PC-3 (cell line): ENCODE measurements around the gene SLC15A4. TPM values are rescaled to one million over a fixed set of nuclear protein-coding genes. Genes with fewer than 3 reads are reported as not detected.

ENCODE experiments used
- ATAC-seq: fragments of 200-7000 bp; cut with Tn5 transposase; 2 replicates; pipeline ENCODE4 v1.9.1; 2020; ENCODE audit warnings: mild to moderate bottlenecking, moderate library complexity
- BruUV-seq: library from RNA; stranded (reverse); fragments of 400-500 nt; replicated peaks from 2 replicates; lab custom pipeline; 2021; lab: Mats Ljungman, UMichigan
- CTCF ChIA-PET: fragments of 300-600 bp; sonication (Branson Sonifier 250); formaldehyde crosslinking; loops from one replicate; lab custom pipeline; 2022; ENCODE audit warnings: antibody characterized with exemption; lab: Charles Lee
- POLR2A ChIA-PET: fragments of 300-600 bp; sonication (Branson Sonifier 250); formaldehyde crosslinking; loops from one replicate; lab custom pipeline; 2022; ENCODE audit warnings: antibody characterized with exemption; ENCODE audit not compliant: unreplicated experiment; lab: Charles Lee
- DNase-seq: peaks from one replicate; pipeline ENCODE4 v3.0.0-alpha.2; 2015
- H2AFZ ChIP-seq: fragments of 300-600 bp; sonication (generic); 2 replicates; pipeline ENCODE4 v1.6.0; 2016; ENCODE audit warnings: antibody characterized with exemption, low read length
- H3F3A ChIP-seq: fragments of 300-600 bp; sonication (generic); one replicate; pipeline ENCODE4 v1.6.0; 2017; ENCODE audit warnings: antibody characterized with exemption, low read length, control low read depth, mild to moderate bottlenecking; ENCODE audit not compliant: unreplicated experiment
- H3K27ac ChIP-seq: fragments of 300-600 bp; sonication (generic); 2 replicates; pipeline ENCODE4 v1.5.1; 2016; ENCODE audit warnings: mild to moderate bottlenecking, low read length
- H3K27me3 ChIP-seq: fragments of 300-600 bp; sonication (generic); 2 replicates; pipeline ENCODE4 v1.6.1; 2016; ENCODE audit warnings: low read length, mixed read lengths
- H3K36me3 ChIP-seq: fragments of 300-600 bp; sonication (generic); 2 replicates; pipeline ENCODE4 v1.6.1; 2016; ENCODE audit warnings: low read depth, mixed run types, low read length, mixed read lengths
- H3K4me1 ChIP-seq: fragments of 300-600 bp; sonication (generic); 2 replicates; pipeline ENCODE4 v1.5.1; 2016; ENCODE audit warnings: low read length; ENCODE audit not compliant: insufficient read depth
- H3K4me2 ChIP-seq: fragments of 300-600 bp; sonication (generic); 2 replicates; pipeline ENCODE4 v1.6.0; 2016; ENCODE audit warnings: low read length
- H3K4me3 ChIP-seq: fragments of 300-600 bp; sonication (generic); 2 replicates; pipeline ENCODE4 v1.5.1; 2016; ENCODE audit warnings: mild to moderate bottlenecking, low read length, mixed read lengths
- H3K79me2 ChIP-seq: fragments of 300-600 bp; sonication (generic); 2 replicates; pipeline ENCODE4 v1.6.1; 2017; ENCODE audit warnings: low read length, mixed read lengths
- H3K9ac ChIP-seq: fragments of 300-600 bp; sonication (generic); 2 replicates; pipeline ENCODE4 v1.6.0; 2016; ENCODE audit warnings: mild to moderate bottlenecking, low read length
- H3K9me2 ChIP-seq: fragments of 300-600 bp; sonication (generic); replicated peaks from 2 replicates; pipeline ENCODE4 v1.6.1; 2016; ENCODE audit warnings: mixed run types, low read length, mixed read lengths
- H3K9me3 ChIP-seq: fragments of 300-600 bp; sonication (generic); 2 replicates; pipeline ENCODE4 v1.6.1; 2016; ENCODE audit warnings: low read length, mixed read lengths
- H4K20me1 ChIP-seq: fragments of 300-600 bp; sonication (generic); 2 replicates; pipeline ENCODE4 v1.6.1; 2016; ENCODE audit warnings: low read length, mixed read lengths
- EZH2 ChIP-seq: fragments of 300-600 bp; sonication (generic); IDR thresholded peaks from one replicate; pipeline ENCODE4 v1.6.1; 2017; ENCODE audit warnings: antibody characterized with exemption, mild to moderate bottlenecking, low read length; ENCODE audit not compliant: unreplicated experiment
- EZH2phosphoT487 ChIP-seq: fragments of 300-600 bp; sonication (generic); IDR thresholded peaks from 2 replicates; pipeline ENCODE4 v1.6.1; 2018; ENCODE audit warnings: mild to moderate bottlenecking, antibody characterized with exemption, low read length, borderline replicate concordance
- intact Hi-C: fragments of 100-400 bp; cut with micrococcal nuclease; formaldehyde crosslinking; loops from 2 replicates; pipeline ENCODE4 v1.9.0; 2023
- total RNA-seq: library from RNA; depleted of rRNA; stranded (reverse); fragments of >200 nt; gene quantifications from 2 replicates; pipeline ENCODE4 v1.2.3, GENCODE V29; 2014
- TF ChIP-seq, protein P1 (sequence below): fragments of 300-600 bp; sonication (generic); conservative IDR thresholded peaks from 2 replicates; pipeline ENCODE4 v1.5.1; 2017; ENCODE audit warnings: antibody characterized with exemption, low read depth, mild to moderate bottlenecking, low read length

Gene SLC15A4
- total RNA-seq, 1 experiment from 2014 or later: 20.8 TPM

DNA sequence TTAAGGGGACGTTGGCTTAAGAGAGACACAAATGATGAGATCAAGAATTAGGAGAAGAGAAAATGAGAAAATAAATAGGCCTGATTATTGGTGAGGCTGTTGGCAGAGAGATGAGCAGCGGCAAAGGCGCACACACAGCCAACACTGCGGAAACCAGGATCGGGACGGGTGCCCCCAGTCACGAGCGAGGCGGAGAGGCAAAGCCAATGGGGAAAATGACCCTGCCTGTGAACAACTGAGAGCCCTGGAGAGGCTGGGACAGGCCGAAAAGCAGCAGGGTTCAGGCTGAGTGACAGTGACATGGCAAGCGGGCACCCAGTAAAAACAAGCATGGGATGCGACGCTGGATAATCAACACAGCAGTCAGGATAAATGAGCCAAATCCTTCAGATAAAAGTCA, 21.0 kb downstream of the SLC15A4 start:
- Histone ChIP-seq H3K9ac (no peak overlapping the region), H2AFZ (no peak overlapping the region), H3K4me3 (no peak overlapping the region), H3K4me1 (peaks cover 36% of the 10 kb centered on the region), H3K27ac (peak overlapping the region; percentile 69), H3K9me2 (no peaks in the 10 kb centered on the region), H3K4me2 (peak overlapping the region; percentile 68; the same call in 1 of the 2 replicates), H3K9me3 (no peaks in the 10 kb centered on the region), H3K79me2 (peaks cover 30% of the 10 kb centered on the region), H4K20me1 (peaks cover 19% of the 10 kb centered on the region), H3K36me3 (peaks cover 55% of the 10 kb centered on the region), H3F3A (peaks cover 3% of the 10 kb centered on the region), H3K27me3 (no peaks in the 10 kb centered on the region)
- ChIA-PET CTCF (no interaction called here), POLR2A (no interaction called here)
- ATAC-seq (no peak), DNase-seq (no peak)
- no TSS peak for BruUV-seq
- TF ChIP-seq EZH2phosphoT487: no peak
- TF ChIP-seq, protein P1, sequence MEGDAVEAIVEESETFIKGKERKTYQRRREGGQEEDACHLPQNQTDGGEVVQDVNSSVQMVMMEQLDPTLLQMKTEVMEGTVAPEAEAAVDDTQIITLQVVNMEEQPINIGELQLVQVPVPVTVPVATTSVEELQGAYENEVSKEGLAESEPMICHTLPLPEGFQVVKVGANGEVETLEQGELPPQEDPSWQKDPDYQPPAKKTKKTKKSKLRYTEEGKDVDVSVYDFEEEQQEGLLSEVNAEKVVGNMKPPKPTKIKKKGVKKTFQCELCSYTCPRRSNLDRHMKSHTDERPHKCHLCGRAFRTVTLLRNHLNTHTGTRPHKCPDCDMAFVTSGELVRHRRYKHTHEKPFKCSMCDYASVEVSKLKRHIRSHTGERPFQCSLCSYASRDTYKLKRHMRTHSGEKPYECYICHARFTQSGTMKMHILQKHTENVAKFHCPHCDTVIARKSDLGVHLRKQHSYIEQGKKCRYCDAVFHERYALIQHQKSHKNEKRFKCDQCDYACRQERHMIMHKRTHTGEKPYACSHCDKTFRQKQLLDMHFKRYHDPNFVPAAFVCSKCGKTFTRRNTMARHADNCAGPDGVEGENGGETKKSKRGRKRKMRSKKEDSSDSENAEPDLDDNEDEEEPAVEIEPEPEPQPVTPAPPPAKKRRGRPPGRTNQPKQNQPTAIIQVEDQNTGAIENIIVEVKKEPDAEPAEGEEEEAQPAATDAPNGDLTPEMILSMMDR: no peak
- TF ChIP-seq EZH2: no peak
- intact Hi-C loops: loop anchor here (2.0 kb wide), 1 partner anchor 14 kb away; no protein-coding TSS in a partner anchor

DNA sequence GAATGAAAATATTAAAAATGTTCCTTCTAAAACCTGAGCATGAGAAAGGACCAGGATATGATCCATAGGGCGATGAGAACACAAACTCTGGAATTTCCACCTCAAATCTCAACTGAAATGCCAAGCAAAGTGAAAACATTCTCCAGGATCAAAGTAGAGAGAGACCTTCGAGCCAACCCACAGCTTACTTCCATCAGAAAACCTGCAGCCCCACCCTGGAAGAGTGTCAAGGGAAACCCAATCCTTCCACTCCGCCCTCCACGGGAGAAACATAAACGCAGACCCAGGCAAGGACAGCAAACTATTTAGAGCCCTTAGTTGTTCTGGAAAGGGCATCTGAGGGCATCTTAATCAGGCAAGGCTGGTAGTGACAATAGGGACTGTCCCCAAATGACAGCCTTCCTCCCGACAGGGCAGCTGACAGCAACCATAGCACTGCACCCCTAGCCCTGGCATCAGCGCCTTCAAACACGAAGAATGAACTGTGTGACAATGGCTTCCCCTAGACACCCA, 21.8 kb downstream of the SLC15A4 start:
- BruUV-seq: TSS peak; percentile 35
- H2AFZ ChIP-seq: no peak overlapping the region
- CTCF ChIA-PET: no interaction called here
- POLR2A ChIA-PET: no interaction called here
- DNase-seq (peak; percentile 70), ATAC-seq (peak; percentile 65)
- peaks cover 19% of the 10 kb centered on the region for H4K20me1 ChIP-seq
- peaks cover 3% of the 10 kb centered on the region for H3F3A ChIP-seq
- peaks cover 30% of the 10 kb centered on the region for H3K79me2 ChIP-seq
- H3K4me1 ChIP-seq: peaks cover 44% of the 10 kb centered on the region
- TF ChIP-seq EZH2 (no peak), EZH2phosphoT487 (no peak)
- TF ChIP-seq, protein P1: no peak
- peak overlapping the region; percentile 69 for H3K27ac ChIP-seq
- H3K4me2 ChIP-seq: peak overlapping the region; percentile 68
- peaks cover 53% of the 10 kb centered on the region for H3K36me3 ChIP-seq
- no peaks in the 10 kb centered on the region for H3K27me3 ChIP-seq
- H3K4me3 ChIP-seq: peak overlapping the region; percentile 27; the same call in 1 of the 2 replicates
- H3K9me2 ChIP-seq: no peaks in the 10 kb centered on the region
- no peaks in the 10 kb centered on the region for H3K9me3 ChIP-seq
- intact Hi-C loops: loop anchor here (1.0 to 2.0 kb wide), 2 partner anchors 15 to 22 kb away; no protein-coding TSS in a partner anchor
- peak overlapping the region; percentile 8; the same call in 1 of the 2 replicates for H3K9ac ChIP-seq

DNA sequence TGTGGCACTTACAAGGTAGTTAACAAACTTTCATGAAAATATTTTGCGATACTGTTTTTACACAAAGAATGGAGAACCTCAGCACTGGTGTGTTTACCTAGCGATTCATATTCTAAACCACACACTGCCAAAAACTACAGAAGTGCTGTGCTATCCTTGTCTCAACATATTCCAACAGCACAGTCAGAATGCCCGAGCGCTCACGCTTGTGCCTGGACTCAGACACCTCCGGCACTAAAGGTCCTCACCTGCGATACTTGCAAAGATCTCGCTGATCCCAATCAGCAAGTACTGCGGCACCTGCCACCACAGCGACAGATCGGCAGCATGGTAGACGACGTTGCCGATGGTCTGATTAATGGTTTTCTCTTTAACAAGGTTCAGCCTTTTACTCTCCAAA, 23.2 kb downstream of the SLC15A4 start:
- CTCF ChIA-PET: no interaction called here
- H2AFZ ChIP-seq: no peak overlapping the region
- H3K4me1 ChIP-seq: peaks cover 45% of the 10 kb centered on the region
- POLR2A ChIA-PET: no interaction called here
- TF ChIP-seq EZH2phosphoT487 (no peak), EZH2 (no peak)
- TF ChIP-seq, protein P1: no peak
- ATAC-seq (peak; percentile 65), DNase-seq (peak; percentile 54)
- H3K9me2 ChIP-seq: no peaks in the 10 kb centered on the region
- peaks cover 55% of the 10 kb centered on the region for H3K36me3 ChIP-seq
- H3F3A ChIP-seq: peaks cover 3% of the 10 kb centered on the region
- peak overlapping the region; percentile 68 for H3K4me2 ChIP-seq
- H4K20me1 ChIP-seq: peaks cover 19% of the 10 kb centered on the region
- no TSS peak for BruUV-seq
- H3K27ac ChIP-seq: peak overlapping the region; percentile 69
- no peaks in the 10 kb centered on the region for H3K9me3 ChIP-seq
- intact Hi-C loops: loop anchor here (1.0 kb wide), 2 partner anchors 18 to 24 kb away; no protein-coding TSS in a partner anchor
- peaks cover 30% of the 10 kb centered on the region for H3K79me2 ChIP-seq
- H3K27me3 ChIP-seq: no peaks in the 10 kb centered on the region
- H3K4me3 ChIP-seq: no peak overlapping the region
- H3K9ac ChIP-seq: no peak overlapping the region
